HG02938 (cell line): ENCODE measurements around the gene FBXW5.

Experiments
- ATAC-seq: cut with Tn5 transposase; IDR thresholded peaks from one replicate; pipeline ENCODE4 v1.9.1; 2021; ENCODE audit warnings: mild to moderate bottlenecking, moderate library complexity; ENCODE audit not compliant: unreplicated experiment

The FBXW5 gene

DNA sequence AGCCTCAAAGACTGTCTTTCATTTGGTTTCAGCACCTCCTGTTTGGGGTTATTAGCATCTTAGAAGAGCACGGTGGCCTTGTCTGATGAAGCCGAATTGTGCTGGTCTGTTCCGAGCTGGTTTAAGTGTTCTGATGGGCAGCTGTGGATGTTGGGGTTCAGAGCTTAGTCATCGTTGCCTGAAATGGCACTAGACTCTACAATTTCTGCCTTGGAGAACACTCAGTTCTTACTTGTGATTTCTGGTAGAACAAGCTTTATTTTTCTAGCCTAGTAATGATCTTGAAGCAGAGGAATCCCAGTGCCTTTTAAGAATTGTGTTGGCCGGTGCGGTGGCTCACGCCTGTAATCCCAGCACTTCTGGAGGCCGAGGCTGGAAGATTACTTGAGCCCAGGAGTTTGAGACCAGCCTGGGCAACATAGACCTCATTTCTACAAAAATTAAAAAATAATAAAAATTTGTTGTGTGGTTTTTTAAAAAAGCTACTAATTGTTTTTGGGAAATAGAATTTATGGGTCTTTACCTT, 7.8 kb downstream of the FBXW5 start:
- ATAC-seq: no peak

DNA sequence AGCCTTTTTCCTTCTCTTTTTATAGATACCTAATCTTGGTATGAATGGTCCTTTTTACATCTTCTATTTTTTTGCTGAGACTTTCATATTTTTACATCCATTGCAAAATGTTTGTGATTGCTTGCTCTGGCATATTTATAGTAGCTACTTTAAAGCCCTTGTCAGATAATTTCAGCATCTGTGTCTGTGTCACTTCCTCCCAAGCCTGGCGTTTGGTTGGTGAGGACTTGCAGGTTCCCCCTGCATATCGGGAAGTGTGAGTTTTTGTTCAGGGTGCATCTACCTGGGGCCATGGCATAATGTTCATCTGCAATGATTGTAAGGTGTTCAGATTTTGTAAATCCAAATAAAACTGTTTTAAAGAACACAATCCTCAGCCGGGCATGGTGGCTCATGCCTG, 8.9 kb downstream of the FBXW5 start:
- no peak for ATAC-seq

DNA sequence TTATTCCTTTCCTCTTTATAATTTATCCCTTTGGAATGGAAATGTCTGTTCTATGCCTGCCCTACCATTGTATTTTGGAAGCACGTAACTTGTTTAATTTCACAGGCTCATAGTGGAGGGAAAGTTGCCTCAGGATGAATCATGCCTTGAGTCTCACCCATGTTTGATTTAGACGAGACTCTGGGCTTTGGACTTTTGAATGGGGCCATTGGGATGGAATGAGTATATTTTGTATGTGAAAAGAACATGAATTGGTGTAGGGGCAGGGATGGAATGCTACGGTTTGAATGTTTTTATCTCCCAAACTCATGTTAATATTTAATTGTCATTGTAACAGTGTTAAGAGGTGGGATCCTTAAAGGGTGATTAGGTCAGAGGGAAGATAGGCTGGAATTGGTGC, 10.3 kb downstream of the FBXW5 start:
- no peak for ATAC-seq

DNA sequence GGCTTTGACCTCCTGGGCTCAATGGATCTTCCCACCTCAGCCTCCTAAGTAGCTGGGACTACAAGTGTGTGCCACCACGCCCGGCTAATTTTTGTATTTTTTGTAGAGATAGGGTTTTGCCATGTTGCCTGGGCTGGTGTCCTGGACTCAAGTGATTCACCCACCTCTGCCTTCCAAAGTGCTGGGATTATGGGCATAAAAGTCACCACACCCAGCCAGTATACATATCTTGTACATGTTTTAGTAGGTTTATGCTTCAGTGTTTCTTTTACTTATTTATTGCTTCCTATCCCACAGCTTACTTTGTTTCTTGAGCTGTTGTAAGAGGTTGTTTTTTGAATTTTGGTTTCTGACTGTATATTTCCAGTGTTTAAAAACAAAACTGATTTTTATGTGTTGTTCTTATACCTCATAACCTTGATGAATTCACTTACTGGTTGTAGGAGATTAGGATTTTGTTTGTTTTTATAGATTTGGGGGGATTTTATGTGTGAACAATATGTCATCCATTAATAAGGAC, 12.9 kb downstream of the FBXW5 start:
- no peak for ATAC-seq

DNA sequence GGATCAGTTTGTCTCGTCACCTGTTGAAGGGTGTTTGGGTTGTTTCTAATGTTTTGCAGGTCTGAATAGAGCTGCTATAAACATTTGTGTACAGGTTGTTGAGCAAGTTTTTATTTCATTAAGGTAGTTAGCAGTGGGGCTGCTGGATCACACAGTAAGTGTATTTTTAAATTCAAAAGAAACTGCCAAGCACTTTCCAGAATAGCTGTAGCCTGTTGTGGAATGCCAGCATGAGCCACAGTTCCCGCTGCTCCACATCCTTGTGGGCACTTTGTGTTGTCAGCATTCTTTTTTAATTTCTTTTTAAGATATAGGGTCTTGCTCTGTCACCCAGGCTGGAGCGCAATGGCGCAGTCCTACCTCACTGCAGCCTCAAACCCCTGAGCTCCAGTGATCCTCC, 14.5 kb downstream of the FBXW5 start:
- no peak for ATAC-seq

DNA sequence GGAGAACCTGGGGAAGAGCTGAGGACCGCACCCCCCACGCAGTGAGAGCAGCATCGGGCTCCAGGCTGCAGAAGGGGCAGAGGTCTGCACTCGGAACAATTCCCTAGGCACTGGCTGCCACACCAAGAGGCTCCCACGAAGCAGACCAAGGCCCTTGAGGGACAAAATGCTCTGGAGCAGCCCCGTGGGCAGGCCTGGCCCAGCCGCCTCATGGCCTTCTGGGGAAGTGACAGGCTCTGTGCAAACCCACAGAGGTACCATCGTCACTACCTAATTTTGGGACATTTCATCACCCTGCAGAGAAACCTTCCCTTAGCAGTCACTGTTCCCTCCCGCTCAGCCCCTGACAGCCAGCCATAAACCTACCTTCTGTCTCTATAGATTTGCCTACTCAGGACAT, 15.9 kb downstream of the FBXW5 start:
- no peak for ATAC-seq

DNA sequence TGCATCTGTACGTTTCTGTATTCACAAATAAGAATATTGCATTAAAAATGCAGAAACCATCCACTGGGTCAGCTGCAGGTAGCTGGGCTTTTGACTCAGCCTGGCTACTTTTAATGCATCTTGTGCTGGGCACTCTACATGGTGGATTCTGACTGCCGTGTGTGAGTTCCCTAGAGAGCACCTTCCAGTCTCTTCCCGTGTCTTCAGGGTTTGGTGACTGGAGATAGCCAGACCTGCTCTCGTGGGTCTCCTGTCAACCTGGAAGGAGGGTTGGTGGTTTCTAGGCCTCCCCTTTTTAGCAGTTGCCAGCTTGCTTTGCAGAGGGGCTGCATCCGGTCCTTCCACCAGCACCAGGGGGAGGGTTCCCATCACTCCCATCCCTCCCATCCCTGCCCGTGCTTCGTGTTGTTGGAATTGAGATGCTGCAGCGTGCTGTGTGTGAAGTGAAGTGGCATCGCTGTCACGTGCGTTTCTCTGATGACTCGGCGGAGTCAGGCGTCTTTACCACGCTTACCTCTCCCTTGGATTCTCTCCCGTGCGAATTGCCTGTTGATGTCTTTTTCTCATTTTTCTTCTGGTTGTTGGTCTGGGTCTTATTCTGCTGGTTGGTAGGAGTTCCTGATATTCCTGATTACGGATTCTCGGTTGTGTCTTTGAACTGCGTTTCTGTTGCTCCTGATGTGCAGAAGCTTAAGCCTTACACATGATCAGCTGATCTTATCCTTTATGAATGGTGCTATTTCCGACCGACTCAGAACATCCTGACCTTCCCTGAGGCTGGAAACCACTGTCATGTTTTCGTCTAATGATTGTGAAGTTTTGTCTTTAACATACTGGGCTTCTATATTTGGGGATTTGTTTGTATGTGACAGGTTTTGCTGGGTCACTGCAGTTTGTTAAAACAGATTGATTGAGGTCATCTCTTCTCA, 16.9 kb downstream of the FBXW5 start:
- ATAC-seq: no peak

DNA sequence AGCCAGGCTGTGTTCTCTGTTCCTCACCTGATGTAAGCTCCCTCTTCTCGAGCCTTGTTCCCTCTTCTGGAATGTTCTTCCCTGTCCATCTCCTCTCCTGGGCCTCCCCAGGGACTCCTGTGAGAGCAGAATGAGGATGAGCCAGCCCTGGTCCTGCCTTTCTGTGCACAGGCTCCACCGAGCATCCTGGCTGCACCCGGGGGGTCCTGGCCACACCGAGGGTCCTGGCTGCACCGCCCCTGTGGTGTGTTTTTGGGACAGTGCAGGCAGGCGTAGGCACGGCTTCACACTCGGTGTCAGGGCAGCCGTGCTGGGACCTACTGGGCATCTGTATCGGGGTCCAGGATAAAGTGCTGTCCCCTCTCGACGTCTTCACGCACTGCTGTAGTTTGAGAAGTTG, 17.8 kb downstream of the FBXW5 start:
- ATAC-seq: no peak

DNA sequence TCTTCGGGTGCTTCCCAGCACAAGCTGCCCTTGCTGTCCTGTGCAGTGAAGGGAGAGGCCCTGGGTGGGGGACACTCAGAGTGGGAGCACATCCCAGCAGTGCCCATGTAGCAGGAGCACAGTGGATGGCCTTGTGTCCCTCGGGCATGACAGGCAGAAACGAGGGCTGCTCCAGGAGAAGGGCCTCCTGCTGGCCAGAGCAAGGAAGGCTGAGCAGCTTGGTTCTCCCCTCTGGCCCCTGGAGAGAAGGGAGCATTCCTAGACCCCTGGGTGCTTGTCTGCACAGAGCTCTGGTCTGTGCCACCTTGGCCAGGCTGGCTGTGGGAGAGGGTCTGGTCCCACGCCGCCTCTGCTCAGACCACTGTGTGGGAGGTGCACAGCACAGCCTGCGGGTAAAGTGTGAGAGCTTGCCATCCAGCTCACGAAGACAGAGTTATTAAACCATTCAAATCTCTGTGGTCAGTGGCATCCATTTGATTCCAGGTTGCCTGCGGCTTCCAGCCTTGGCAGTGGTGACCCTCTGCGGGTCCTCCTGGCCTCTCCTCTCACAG, 18.3 kb downstream of the FBXW5 start:
- no peak for ATAC-seq

DNA sequence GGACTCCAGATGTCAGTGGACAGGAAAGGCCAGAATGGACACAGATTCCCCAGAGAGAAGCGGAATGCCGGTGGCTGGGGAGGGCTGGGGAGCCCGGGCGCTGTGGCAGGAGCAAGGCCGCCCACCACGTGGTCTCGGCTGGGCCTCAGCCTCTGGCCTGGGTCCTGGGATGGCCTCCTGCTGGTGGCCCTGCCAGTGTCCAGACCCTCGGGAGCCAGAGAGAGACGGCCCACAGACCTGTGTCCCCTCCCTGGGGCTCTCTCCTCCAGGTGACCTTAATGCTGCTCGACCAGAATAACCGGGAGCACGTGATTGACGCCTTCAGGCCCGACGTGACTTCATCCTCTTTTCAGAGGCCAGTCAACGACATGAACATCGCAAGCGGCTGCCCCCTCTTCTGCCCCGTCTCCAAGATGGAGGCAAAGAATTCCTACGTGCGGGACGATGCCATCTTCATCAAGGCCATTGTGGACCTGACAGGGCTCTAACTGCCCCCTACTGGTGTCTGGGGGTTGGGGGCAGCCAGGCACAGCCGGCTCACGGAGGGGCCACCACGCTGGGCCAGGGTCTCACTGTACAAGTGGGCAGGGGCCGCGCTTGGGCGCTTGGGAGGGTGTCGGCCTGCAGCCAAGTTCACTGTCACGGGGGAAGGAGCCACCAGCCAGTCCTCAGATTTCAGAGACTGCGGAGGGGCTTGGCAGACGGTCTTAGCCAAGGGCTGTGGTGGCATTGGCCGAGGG, 19.0 kb downstream of the FBXW5 start:
- ATAC-seq: no peak

DNA sequence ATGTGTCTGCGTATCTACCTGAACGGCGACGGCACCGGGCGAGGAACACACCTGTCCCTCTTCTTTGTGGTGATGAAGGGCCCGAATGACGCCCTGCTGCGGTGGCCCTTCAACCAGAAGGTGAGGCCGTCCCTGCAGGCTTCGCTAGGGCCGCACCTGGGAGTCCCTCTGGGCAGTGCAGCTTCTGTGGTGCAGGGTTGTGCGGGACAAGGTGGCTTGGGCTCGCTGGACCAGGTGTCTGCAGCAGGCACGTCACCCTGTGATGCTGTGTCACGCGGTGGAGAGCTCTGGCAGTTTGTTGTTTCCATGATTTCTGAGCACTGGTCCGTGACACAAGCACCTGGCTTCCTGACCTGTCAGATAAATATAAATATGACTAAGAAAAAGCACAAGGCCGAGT, 20.7 kb downstream of the FBXW5 start:
- no peak for ATAC-seq

DNA sequence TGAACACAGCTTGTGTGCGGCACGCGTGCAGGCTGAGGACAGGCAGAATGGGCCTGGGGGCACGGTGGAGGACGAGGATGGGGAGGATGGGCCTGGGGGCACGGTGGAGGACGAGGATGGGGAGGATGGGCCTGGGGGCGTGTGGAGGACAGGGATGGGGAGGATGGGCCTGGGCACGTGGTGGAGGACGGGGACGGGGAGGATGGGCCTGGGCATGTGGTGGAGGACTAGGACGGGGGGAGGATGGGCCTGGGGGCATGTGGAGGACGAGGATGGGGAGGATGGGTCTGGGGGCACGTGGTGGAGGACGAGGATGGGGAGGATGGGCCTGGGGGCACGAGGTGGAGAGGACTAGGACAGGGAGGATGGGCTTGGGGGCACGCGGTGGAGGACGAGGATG, 22.0 kb downstream of the FBXW5 start:
- ATAC-seq: no peak

DNA sequence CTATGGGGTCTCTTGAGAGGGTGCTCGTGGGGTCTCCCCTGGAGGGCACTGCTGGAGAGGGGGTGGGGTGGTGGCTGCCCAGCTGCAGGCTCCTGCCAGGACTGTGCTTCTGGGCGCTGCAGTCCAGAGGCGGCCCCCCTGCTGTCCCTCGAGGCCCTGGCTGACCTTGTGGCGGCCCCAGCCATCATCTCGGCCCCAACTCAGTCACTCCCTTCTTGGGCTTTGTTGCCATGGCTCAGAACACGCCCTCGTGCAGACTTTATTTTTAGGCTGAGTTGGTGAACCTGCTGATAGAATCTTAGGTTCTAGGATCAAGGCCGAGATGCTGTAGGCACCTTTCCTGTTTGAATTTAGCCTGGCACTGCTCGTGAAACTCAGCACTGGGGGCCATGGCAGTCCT, 22.8 kb downstream of the FBXW5 start:
- ATAC-seq: no peak

DNA sequence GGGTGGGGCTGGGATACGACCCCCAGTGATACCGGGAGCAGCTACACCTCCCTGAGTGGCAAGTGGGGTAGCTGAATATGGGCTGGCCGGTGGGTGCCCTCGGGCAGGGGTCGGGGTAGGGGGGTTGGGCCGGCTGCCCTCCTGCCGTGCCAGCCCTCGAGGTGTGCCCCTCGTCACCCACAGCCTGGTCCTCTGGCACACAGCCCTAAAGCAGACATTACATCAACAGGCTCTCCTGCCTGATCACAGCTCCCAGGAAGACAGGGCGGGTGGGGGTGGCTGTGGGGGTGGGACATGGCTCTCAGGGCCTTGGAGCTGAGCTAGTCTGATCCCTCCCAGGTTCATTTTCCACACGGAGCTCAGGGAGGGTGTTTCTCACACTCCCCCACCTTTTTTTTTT, 23.2 kb downstream of the FBXW5 start:
- ATAC-seq: no peak

DNA sequence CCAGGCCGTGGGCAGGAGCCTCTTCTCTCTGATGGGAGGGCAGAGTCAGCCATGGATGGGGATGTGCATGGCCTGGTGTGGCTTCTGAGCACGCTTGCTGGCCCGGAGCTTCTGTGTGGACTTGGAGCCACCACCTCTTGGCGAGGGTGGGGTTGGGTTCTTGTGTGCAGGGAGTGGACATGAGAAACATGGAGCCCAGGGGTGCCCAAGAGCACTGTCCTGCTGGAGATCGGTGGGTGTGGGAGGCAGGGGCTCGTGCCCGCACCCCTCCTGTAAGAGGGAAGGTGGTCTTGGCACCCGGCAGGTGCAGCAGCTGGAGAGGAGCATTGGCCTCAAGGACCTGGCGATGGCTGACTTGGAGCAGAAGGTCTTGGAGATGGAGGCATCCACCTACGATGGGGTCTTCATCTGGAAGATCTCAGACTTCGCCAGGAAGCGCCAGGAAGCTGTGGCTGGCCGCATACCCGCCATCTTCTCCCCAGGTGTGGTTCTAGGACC, 23.8 kb downstream of the FBXW5 start:
- no peak for ATAC-seq

DNA sequence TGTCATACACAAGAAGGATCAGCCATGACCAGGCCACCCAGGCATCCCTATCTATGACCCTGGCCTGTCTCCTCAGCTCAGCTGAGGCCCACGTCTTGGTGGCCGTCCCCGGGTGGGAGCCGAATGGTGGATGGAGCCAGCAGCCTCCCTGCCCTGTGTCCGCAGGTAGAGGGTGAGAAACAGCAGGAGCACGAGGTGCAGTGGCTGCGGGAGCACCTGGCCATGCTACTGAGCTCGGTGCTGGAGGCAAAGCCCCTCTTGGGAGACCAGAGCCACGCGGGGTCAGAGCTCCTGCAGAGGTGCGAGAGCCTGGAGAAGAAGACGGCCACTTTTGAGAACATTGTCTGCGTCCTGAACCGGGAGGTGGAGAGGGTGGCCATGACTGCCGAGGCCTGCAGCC, 24.5 kb downstream of the FBXW5 start:
- ATAC-seq: no peak

DNA sequence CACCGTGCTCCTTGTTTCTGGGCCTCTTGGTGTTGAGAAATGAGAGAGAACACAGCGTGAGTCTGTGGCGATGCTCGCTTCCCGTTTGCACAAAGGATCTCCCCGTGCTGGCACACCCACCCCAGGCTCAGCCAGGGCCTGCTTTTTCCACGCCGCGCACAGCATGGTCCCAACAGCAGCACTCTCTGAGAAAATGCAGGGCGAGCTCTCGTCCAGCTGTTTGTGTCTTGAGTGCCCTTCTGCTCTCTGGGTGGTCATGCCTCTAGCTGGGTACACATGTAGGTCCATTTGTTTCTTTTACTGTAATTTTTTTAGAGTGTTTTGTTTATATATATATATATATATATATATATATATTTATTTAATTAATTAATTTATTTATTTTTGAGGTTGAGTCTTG, 26.6 kb downstream of the FBXW5 start:
- ATAC-seq: no peak

DNA sequence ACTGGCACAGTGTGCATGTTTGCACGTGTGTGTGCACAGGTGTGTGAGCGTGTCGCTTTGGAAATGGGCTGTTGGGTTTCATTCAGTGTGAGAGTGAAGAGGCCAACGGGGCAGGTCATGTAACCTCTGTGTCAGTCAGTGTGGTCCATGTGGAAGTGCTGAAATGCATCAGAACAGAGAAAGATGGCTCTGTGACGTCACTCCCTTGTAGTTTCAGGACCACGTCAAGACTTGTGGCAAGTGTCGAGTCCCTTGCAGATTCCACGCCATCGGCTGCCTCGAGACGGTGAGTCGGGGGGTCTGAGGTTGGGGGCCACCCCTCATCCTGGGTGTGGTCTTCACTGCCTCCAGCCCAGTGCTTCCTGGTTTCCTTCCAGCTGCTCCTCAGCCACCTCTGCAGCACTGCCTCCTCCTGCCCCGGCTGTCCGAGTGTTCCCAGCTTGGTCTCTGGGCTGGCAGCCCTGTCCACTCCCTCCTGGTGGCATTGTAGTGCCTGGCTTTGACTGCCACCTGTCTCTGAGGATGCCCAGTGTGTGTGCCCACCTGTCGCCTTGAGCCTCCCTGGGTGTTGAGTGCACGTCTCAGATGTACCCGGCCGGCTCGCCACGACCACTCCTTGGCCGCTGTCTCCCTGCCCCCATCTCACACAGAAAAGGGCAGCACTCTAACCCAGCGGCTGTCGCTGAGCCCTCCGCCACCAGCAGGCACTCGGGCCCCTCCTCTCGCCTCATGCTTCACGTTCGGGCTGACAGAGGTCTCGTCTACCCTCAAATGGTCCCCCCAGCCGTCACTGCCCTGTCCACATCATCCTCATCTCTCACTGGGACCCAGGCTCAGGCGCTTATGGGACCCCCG, 28.0 kb downstream of the FBXW5 start:
- no peak for ATAC-seq

DNA sequence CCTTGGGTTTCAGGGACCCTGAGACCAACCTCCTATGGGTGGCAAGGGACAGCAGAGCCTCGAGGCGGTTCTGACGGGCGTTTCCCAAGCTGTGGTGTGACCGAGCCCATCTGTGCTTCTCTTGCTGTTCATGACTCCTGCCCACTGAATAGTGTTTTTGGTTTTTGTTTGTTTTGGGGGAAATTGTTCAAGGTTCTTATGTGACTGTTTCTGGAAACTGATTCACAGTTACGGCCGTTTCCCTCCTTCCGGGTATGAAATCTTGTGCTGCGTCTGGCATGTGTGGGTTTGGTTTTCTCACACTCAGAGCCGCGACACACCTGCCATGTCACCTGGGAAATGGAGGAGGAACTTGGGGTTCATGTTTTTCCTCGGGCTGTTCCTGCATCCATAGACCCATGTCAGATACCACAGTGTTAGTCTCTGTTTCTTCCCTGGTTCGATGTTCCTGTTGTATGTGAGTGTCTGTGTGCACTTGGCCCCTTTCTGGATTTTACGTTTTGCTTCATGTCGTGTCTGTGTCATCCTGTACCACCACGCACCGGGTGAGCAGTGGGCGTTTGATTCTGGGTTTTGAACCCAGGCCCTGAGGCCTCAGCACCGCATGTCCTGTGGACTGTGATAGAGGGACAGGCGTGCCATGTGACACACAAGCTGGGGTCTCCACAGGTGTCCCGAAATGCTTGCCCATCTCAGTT, 28.8 kb downstream of the FBXW5 start:
- no peak for ATAC-seq
